ENCODE data around the gene TMEM170B. TPM values are rescaled to one million over a fixed set of nuclear protein-coding genes. Genes with fewer than 3 reads are reported as not detected.
"Not testable (repeated sequence)": the region's sequence is repeated elsewhere in the genome, so short reads cannot be mapped to it uniquely, and the experiment has no call there.

The TMEM170B gene
- total RNA-seq, 1 donor from 2014 or later, result 2.5 TPM

DNA sequence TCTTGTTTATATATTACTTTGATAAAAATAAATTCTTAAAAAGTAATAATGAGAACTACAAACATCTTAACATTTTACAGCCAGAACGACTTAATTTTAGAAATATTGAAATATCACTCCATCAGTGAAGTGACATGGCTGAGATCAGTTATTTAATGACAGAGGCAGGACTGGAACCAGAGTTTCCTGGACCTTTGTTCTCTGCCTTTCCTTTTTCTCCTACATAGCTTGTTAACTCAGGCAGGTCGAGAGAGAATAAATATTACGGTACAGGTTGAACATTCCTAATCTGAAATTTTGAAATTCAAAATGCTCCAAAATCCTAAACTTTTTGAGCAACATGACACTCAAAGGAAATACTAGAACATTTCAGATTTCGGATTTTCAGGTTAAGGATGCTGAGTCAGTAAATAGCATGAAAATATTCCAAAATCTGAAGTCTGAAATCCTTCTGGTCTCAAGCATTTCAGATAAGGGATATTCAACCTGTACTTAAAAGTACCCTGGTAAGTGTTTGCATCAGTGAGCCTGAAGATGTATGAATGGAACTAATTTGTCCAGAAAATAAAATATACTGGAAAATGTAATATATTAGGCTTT is 6.5 kb downstream of the TMEM170B start:
- no peak for TF ChIP-seq POLR2A (IDR thresholded peaks at IDR 0.05)
- TF ChIP-seq POLR2AphosphoS5 (IDR thresholded peaks at IDR 0.05; ENCODE audit: insufficient read depth in 1 of 2, low read depth in 1 of 2), result no peak
- TF ChIP-seq, protein P1, sequence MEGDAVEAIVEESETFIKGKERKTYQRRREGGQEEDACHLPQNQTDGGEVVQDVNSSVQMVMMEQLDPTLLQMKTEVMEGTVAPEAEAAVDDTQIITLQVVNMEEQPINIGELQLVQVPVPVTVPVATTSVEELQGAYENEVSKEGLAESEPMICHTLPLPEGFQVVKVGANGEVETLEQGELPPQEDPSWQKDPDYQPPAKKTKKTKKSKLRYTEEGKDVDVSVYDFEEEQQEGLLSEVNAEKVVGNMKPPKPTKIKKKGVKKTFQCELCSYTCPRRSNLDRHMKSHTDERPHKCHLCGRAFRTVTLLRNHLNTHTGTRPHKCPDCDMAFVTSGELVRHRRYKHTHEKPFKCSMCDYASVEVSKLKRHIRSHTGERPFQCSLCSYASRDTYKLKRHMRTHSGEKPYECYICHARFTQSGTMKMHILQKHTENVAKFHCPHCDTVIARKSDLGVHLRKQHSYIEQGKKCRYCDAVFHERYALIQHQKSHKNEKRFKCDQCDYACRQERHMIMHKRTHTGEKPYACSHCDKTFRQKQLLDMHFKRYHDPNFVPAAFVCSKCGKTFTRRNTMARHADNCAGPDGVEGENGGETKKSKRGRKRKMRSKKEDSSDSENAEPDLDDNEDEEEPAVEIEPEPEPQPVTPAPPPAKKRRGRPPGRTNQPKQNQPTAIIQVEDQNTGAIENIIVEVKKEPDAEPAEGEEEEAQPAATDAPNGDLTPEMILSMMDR (IDR thresholded peaks at IDR 0.05), result no peak
- Histone ChIP-seq H3K27me3 (no peaks in the 10 kb centered on the region), H3K4me3 (no peak overlapping the region), H3K36me3 (no peaks in the 10 kb centered on the region), H3K4me1 (no peaks in the 10 kb centered on the region), H3K27ac (no peak overlapping the region), H3K9me3 (no peaks in the 10 kb centered on the region)
- DNase-seq (ENCODE audit: extremely low spot score in 2 of 2), result no peak
- intact Hi-C loops (cut with DNase I), result no loop called here

DNA sequence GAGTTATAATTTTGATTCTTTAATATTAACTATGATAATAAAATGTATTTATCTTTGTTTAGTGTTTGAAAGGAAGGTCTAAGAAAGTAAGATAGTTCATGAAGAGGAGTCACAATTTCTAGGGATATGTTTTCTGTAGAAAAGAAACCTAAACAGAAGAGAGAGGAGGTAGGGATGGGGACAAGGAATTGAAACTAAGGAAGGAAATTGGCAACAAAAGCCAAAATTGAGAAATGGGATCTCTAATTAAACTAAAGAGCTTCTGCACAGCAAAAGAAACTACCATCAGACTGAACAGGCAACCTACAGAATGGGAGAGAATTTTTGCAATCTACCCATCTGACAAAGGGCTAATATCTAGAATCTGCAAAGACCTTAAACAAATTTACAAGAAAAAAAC is 10.3 kb downstream of the TMEM170B start:
- H3K36me3 ChIP-seq; intact Hi-C loops (cut with DNase I); H3K4me3 ChIP-seq; H3K9me3 ChIP-seq; H3K27me3 ChIP-seq; H3K27ac ChIP-seq; DNase-seq (ENCODE audit: extremely low spot score in 2 of 2); H3K4me1 ChIP-seq: not testable (repeated sequence)

DNA sequence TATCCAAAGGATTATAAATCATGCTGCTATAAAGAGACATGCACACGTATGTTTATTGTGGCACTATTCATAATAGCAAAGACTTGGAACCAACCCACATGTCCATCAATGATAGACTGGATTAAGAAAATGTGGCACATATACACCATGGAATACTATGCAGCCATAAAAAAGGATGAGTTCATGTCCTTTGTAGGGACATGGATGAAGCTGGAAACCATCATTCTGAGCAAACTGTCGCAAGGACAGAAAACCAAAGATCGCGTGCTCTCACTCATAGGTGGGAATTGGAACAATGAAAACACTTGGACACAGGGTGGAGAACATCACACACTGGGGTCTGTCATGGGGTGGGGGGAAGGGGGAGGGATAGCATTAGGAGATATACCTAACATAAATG is 11.0 kb downstream of the TMEM170B start:
- H3K4me1 ChIP-seq; H3K27ac ChIP-seq; H3K36me3 ChIP-seq; H3K27me3 ChIP-seq; DNase-seq (ENCODE audit: extremely low spot score in 2 of 2); H3K4me3 ChIP-seq; intact Hi-C loops (cut with DNase I); H3K9me3 ChIP-seq: not testable (repeated sequence)

DNA sequence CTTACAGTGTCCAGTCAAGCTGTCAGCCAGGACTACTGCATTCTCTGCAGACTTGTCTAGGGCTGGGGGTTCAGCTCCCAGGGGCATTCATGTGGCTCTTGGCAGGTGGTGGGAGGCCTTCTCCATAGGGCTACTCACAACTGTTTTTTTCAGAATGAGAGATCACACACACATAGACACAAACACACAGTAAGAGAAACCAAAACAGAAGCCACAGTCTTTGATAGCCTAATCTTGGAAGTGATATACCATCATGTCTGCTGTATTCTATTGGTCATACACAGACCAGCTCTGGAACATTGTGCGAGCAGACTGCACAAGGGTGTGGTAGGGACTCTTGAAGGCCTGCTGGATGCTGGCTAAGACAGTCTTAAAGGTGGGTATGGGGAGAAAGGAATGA is 13.5 kb downstream of the TMEM170B start:
- Histone ChIP-seq H3K9me3 (no peaks in the 10 kb centered on the region), H3K27me3 (no peaks in the 10 kb centered on the region), H3K36me3 (no peaks in the 10 kb centered on the region), H3K27ac (no peak overlapping the region), H3K4me1 (no peaks in the 10 kb centered on the region), H3K4me3 (no peak overlapping the region)
- DNase-seq (ENCODE audit: extremely low spot score in 2 of 2), result no peak
- TF ChIP-seq POLR2AphosphoS5 (IDR thresholded peaks at IDR 0.05; ENCODE audit: insufficient read depth in 1 of 2, low read depth in 1 of 2), result no peak
- TF ChIP-seq, protein P1 (IDR thresholded peaks at IDR 0.05), result no peak
- TF ChIP-seq POLR2A (IDR thresholded peaks at IDR 0.05), result no peak
- intact Hi-C loops (cut with DNase I), result no loop called here

DNA sequence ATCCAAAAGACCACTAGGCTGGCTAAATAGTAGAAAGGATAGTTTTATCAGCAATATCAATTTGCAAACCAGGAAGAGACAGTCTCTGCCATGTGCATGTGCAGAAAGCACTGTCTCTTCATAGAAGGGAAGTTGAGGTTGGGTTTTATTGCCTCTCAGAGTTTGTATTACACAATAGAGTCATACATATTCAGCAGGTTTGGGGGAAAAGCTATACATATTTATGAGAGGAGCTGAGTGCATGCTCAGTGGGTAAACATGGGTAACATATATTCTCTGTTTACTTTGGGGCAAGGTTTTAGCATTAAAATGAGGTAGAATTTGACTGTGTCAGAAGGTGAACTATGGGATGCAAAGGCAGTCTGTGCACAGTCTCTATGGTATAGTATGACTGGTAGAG is 14.9 kb downstream of the TMEM170B start:
- no peaks in the 10 kb centered on the region for H3K27me3 ChIP-seq
- no peak for DNase-seq (ENCODE audit: extremely low spot score in 2 of 2)
- no peaks in the 10 kb centered on the region for H3K9me3 ChIP-seq
- TF ChIP-seq POLR2A (IDR thresholded peaks at IDR 0.05) (no peak), POLR2AphosphoS5 (IDR thresholded peaks at IDR 0.05; ENCODE audit: insufficient read depth in 1 of 2, low read depth in 1 of 2) (no peak)
- TF ChIP-seq, protein P1 (IDR thresholded peaks at IDR 0.05), result no peak
- intact Hi-C loops (cut with DNase I), result no loop called here
- H3K4me3 ChIP-seq, result no peak overlapping the region
- no peaks in the 10 kb centered on the region for H3K4me1 ChIP-seq
- H3K27ac ChIP-seq, result no peak overlapping the region
- no peaks in the 10 kb centered on the region for H3K36me3 ChIP-seq

DNA sequence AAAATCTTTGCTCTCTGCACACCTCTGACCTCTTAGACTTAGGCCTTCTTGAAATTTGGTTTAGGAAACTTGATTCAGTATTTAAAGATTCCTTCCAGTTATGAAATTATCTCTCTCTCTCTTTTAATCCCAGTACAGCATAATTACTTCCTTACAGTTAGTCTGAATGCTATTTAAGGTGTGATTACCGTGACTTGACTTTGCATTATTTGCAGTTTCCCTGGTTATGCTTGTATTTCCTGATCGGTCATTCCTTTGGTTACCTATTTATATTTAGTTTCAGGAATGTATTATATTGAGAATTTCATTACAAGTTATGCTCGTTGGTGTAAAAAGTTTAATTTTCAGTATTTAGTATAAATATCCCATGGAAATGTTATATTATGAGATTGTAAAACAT is 16.3 kb downstream of the TMEM170B start:
- H3K9me3 ChIP-seq, result no peaks in the 10 kb centered on the region
- intact Hi-C loops (cut with DNase I), result no loop called here
- H3K27ac ChIP-seq, result no peak overlapping the region
- TF ChIP-seq POLR2A (IDR thresholded peaks at IDR 0.05), result no peak
- TF ChIP-seq, protein P1 (IDR thresholded peaks at IDR 0.05), result no peak
- TF ChIP-seq POLR2AphosphoS5 (IDR thresholded peaks at IDR 0.05; ENCODE audit: insufficient read depth in 1 of 2, low read depth in 1 of 2), result no peak
- DNase-seq (ENCODE audit: extremely low spot score in 2 of 2), result no peak
- no peaks in the 10 kb centered on the region for H3K4me1 ChIP-seq
- H3K27me3 ChIP-seq, result no peaks in the 10 kb centered on the region
- H3K4me3 ChIP-seq, result no peak overlapping the region
- H3K36me3 ChIP-seq, result no peaks in the 10 kb centered on the region

Data from vagina (tissue), 2 donors.